ENCODE data around the gene LRRC4B.

The LRRC4B gene

GRCh38 chr19:50514346-50515167 lies 53.7 kb downstream of the LRRC4B start:
- ChIA-PET CTCF (no interaction called here), POLR2A (no interaction called here)
- no peak overlapping the region for H3K27ac ChIP-seq (ENCODE audit: extremely low read depth, low read depth, low read length)
- TF ChIP-seq ZNF792 (tag by site-specific recombination; IDR thresholded peaks at IDR 0.05) (no peak), IKZF3 (tag by site-specific recombination; IDR thresholded peaks at IDR 0.05) (no peak), ZNF626 (tag by site-specific recombination; IDR thresholded peaks at IDR 0.05) (no peak), ZNF514 (tag by site-specific recombination; IDR thresholded peaks at IDR 0.05) (no peak), ZNF2 (tag by site-specific recombination; IDR thresholded peaks at IDR 0.05) (0 out of 2 replicates have a peak, but pooled peaks have one; percentile 33)
- no peaks in the 10 kb centered on the region for H3K9me3 ChIP-seq (ENCODE audit: control insufficient read depth, insufficient read depth, low read depth, low read length)
- H3K36me3 ChIP-seq (ENCODE audit: control insufficient read depth in 2 of 2, insufficient read depth in 1 of 2, low read length in 2 of 2), result peaks cover 0 to 9% of the 10 kb centered on the region in 2 experiments; a peak in 1 of 3 replicates
- no peak overlapping the region for H3K4me3 ChIP-seq (ENCODE audit: low read depth, low read length)
- H3K4me1 ChIP-seq (ENCODE audit: control insufficient read depth, insufficient read depth, low read length), result peaks cover 5% of the 10 kb centered on the region

- H3K4me3 ChIP-seq (ENCODE audit: low read depth, low read length), result no peak within 1 kb of the TSS
Observed at GRCh38 chr19:50513746-50514345, 54.4 kb downstream of the LRRC4B start, which contains the start of gene ASPDH. Gene ASPDH (minus strand): TSS chr19:50513913. CDS start chr19:50513823, 90 bp downstream.

GRCh38 chr19:50512999-50513745 lies 55.1 kb downstream of the LRRC4B start:
- Histone ChIP-seq H3K4me3 (ENCODE audit: low read depth, low read length) (no peak overlapping the region), H3K36me3 (ENCODE audit: control insufficient read depth in 2 of 2, insufficient read depth in 1 of 2, low read length in 2 of 2) (peaks cover 0 to under 1% of the 10 kb centered on the region in 2 experiments; a peak in 1 of 3 replicates), H3K9me3 (ENCODE audit: control insufficient read depth, insufficient read depth, low read depth, low read length) (no peaks in the 10 kb centered on the region), H3K27ac (ENCODE audit: extremely low read depth, low read depth, low read length) (no peak overlapping the region), H3K4me1 (ENCODE audit: control insufficient read depth, insufficient read depth, low read length) (peaks cover 5% of the 10 kb centered on the region)
- ChIA-PET CTCF (interaction anchor here (2.6 to 2.7 kb wide), 2 partner anchors 24 to 25 kb away, joined by 6 to 11 read pairs; no protein-coding TSS in a partner anchor), POLR2A (no interaction called here)
- TF ChIP-seq ZNF426 (tag by site-specific recombination; IDR thresholded peaks at IDR 0.05) (no peak), HOXC10 (CRISPR knock-in tag; IDR thresholded peaks at IDR 0.05) (no peak), PATZ1 (tag by site-specific recombination; IDR thresholded peaks at IDR 0.05) (peak; percentile 50), ZNF274 (IDR thresholded peaks at IDR 0.05; ENCODE audit: low read length) (no peak), ZNF274 (tag by site-specific recombination; IDR thresholded peaks at IDR 0.05; ENCODE audit: borderline replicate concordance) (no peak), ZBTB10 (tag by site-specific recombination; IDR thresholded peaks at IDR 0.05) (0 out of 2 replicates have a peak, but pooled peaks have one; percentile 23), ZSCAN5A (tag by site-specific recombination; IDR thresholded peaks at IDR 0.05) (no peak), HOXA7 (CRISPR knock-in tag; IDR thresholded peaks at IDR 0.05; ENCODE audit: borderline replicate concordance) (no peak), ELK4 (IDR thresholded peaks at IDR 0.05; ENCODE audit: borderline replicate concordance, low read depth, low read length) (no peak), SP2 (tag by site-specific recombination; IDR thresholded peaks at IDR 0.05) (no peak), ZBTB8A (tag by site-specific recombination; IDR thresholded peaks at IDR 0.05) (no peak)

More at GRCh38 chr19:50513746-50514345, 54.4 kb downstream of the LRRC4B start, which contains the start of gene ASPDH:
- H3K4me1 ChIP-seq (ENCODE audit: control insufficient read depth, insufficient read depth, low read length), result peaks cover 5% of the 10 kb centered on the region
- POLR2A ChIA-PET, result no interaction called here
- CTCF ChIA-PET, result interaction anchor here (2.6 kb wide), 1 partner anchor 24 kb away, joined by 11 read pairs; no protein-coding TSS in a partner anchor
- H3K27ac ChIP-seq (ENCODE audit: extremely low read depth, low read depth, low read length), result no peak within 1 kb of the TSS
- no peaks in the 10 kb centered on the region for H3K9me3 ChIP-seq (ENCODE audit: control insufficient read depth, insufficient read depth, low read depth, low read length)
- peaks cover 0 to 7% of the 10 kb centered on the region in 2 experiments; a peak in 1 of 3 replicates for H3K36me3 ChIP-seq (ENCODE audit: control insufficient read depth in 2 of 2, insufficient read depth in 1 of 2, low read length in 2 of 2)
- TF ChIP-seq ZNF362 (tag by site-specific recombination; IDR thresholded peaks at IDR 0.05) (no peak), KLF9 (tag by site-specific recombination; IDR thresholded peaks at IDR 0.05; ENCODE audit: low read depth) (peak; percentile 44; the same call in 1 of the 2 replicates)
